ENCODE results near the gene RASGRP2.

DNA sequence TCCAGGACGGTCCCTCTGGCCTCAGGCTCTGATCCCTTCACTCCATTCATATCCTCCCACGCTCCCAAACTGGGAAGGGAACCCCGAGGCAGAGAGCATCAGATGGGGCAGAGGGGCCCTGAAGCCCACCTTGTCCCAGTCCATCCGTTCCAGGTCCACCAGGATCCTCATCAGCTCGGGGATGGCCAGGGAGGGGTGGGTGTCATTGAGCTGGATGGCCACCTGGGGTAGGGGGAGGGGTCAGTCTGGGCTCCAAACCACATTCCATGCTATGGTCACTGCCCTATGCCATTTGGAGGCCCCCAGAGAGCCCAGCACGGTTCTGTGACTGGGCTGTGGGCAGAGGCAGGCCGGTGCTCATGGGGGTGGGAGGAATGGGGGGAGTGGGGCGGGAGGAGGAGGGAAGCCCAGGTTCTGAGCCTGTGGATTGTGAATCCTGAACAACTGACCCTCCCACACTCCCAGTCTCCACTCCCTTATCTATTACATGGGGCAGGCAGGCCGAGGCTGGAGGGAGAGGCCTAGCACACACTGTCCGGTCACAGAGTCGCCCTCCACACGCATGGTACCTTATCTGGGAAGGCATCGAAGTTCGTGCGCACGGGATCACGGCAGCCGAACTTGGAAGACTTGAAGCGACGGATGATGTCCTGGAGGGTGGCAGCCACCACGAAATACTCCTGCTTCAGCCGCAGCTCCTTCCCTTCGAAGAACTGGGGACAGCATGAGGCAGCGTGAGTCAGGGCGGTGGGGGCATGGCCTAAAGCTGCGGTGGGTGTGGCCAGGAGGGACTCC, 10.4 kb upstream of the RASGRP2 start:
- TF ChIP-seq, protein P1, sequence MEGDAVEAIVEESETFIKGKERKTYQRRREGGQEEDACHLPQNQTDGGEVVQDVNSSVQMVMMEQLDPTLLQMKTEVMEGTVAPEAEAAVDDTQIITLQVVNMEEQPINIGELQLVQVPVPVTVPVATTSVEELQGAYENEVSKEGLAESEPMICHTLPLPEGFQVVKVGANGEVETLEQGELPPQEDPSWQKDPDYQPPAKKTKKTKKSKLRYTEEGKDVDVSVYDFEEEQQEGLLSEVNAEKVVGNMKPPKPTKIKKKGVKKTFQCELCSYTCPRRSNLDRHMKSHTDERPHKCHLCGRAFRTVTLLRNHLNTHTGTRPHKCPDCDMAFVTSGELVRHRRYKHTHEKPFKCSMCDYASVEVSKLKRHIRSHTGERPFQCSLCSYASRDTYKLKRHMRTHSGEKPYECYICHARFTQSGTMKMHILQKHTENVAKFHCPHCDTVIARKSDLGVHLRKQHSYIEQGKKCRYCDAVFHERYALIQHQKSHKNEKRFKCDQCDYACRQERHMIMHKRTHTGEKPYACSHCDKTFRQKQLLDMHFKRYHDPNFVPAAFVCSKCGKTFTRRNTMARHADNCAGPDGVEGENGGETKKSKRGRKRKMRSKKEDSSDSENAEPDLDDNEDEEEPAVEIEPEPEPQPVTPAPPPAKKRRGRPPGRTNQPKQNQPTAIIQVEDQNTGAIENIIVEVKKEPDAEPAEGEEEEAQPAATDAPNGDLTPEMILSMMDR (conservative IDR thresholded peaks at IDR 0.05), result no peak
- no peak for TF ChIP-seq ZFX (IDR thresholded peaks at IDR 0.05)

Measured in C4-2B (cell line).